Stimulated activated CD4-positive, alpha-beta T cell treated with anti-CD3 and anti-CD28 coated beads, TNF-alpha, amount 100 ng/mL, for 1 hour (primary cell): ENCODE data around the gene XPO4.

Experiments
- DNase-seq, 3 donors: peaks; one replicate each; pipeline ENCODE4 v3.0.0-alpha.2; 2020; ENCODE audit warnings: low read depth in 3 of 3, low spot score in 1 of 3

Gene XPO4

GRCh38 chr13:20729633-20730585 is 172.6 kb downstream of the XPO4 start:
- DNase-seq = no peak

DNA sequence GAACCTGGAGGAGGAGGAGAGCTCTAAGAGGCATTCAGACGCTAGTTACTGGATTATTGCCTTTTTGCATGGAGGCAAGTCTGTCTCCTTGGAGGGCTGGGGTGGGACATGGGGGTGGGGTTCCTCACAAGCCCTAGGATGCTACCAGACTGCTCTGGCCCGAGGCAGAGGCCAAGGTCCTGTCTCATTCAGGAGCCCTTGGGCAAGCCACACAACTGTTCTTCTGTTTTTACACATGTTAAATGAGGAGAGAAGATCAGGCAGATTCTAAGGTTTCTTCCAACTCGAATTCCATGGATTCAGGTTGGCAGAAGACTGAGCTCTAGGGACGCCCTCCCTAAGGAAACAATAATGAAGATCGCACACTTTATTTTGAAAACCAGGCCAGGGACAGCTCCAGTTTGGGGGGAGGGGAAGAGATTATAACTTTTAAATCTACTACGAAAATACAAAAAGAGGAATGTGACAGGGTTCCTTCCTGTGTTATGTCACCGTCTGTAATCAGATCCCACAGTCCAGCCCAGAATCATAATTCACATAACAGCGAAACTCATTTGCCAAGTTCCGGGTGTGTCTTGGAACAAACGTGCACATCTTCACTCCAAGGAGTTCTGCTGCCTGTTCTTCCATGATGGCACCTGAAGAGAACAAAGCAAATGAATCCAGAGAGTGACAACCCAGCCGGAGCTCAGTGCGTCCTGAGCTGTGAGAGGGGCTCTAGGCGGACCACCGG is 173.8 kb downstream of the XPO4 start:
- no peak for DNase-seq

DNA sequence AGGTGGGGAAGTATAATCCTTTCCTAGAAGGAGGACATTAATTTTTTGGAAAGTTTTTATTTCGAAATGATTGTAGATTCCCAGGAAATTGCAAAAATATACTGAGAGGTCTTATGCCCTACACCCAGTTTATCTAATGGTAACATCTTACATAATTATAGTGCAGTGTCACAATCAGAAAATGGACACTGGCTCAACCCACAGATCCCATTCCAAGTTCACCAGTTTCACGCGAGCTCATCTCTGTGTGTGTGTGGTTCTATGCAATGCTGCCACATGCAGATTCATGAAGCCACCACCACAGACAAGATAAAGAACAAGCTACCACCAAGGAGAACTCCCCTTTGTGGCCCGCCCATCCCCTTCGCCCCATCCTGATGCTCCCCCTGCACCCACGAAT is 174.7 kb downstream of the XPO4 start:
- DNase-seq = no peak
